LNCAP (cell line): ENCODE results near the gene ADD1.

Source experiments
- CTCF ChIP-seq: fragments of 450-650 bp; IDR thresholded peaks from 2 replicates; pipeline ENCODE4 v1.5.1; 2017; ENCODE audit warnings: mild to moderate bottlenecking

ADD1 gene

DNA sequence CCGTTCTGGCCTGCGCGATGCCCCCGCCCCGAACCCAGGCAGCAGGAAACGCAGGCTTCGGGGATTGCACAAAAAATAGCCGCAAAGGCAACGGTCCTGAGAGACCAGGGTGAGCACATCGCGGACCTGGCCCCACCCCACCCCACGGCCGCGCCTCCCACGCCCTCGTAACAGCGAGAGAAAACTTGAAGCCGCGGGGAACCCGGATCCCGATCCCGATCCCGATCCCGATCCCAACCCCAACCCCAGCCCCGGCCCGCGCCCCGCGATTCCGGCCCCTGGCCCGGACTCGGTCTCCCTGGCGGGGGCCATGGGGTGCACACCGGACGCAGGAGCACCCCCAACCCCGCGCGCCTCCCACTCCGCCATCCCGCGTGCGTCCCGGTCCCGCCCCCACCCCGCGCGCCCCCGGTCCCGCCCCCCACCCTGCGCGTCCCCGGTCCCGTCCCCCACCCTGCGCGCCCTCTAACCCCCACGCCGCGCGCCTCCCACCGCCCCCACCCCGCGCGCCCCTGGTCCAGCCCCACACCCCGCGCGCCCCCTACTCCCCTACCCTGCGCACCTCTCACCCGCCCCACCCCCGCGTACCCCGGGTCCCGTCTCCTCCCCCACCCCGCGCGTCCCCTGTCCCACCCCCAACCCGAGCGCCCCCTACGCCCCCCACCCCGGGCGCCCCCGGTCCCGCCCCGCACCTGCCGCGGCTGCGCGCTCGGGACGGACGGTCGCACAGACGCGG is 90.6 kb downstream of the ADD1 start:
- no peak for TF ChIP-seq CTCF

DNA sequence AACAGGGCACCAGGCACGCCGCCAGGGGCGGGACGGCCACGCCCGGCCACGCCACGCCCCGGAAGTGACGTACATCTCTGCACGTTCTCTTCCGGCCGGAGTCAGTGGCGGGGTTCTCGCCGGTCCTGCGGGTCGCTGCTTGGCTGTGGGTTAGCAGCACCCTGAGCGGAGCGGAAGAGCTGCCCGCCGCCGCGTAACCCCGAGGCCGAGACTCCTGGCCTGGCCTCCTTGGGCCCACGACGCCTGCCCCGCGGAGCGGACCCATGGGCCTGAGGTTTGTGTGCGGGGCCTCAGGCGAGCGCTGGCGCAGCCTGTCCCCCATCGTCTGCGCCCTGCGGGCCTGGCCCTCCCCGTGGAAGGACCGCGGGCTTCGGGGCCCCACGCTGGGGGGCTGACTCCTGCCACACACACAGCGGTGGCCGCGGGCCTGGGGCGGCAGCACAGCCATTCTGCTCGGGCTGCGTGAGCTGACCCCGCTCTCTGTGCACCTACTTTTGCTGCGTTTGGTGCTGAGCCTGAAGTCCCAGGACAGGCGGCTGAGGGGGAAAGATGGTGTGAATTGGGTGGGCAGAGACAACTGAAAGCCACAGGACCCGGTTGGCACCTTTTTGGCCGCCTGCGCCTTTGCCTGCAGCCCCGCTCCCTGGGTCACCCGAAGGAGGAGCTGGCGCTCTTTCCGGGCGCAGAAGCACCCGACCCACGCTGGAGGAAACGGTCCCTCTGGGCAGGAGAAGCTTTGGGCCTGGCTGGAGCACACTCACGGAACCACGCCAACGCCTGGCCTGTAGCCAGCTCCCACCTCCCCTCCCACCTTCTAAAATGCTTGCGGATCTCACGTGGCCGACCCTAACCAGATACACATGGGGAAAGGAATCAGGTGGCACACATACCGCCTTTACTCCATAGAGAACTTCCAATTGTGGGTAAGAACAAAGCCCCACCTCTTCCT is 91.4 kb downstream of the ADD1 start:
- TF ChIP-seq CTCF: no peak

DNA sequence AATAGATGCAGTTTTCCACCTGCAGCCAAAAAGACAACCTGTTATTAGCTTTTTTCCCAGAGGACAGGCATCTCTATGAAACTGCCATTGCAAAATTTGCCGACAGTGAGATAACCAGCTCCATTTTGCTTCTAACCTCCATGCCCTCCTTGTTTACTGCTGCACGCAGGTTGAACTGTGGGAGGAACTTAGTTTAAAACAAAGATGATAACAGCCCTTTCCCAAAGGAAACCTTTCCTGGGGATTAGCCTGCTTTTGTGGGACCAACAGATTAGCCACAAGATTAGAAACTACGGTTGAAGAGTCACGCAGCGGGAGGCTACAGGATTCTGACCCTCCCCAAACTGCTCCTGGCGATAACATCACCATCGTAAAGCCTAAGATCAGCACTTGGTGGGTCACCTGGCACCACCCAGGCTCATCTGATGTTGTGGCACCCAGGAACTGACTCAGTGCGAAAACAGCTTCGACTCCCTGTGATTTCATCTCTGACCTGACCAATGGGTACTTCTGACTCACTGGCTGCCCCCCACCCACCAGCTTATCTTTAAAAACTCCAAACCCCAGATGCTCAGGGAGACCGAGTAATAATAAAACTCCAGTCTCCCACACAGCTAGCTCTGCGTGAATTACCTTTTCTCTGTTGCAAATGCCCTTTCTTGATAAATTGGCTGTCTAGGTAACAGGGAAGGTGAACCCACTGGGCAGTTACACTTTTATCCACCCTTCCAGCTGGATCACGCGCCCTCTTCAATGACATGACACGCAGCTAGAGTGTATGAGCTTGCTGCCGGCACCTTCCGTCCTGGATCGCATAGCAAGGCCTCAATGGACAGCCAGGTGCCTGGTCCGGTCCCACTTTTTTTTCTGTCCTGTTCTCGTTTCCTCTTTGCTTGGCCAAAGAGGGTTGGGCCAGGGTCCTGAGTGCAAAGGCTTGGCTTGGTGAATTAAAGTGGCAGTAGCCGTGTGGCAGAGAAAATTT is 92.4 kb downstream of the ADD1 start:
- TF ChIP-seq CTCF: no peak

GRCh38 chr4:2936773-2937145 is 93.1 kb downstream of the ADD1 start:
- no peak for TF ChIP-seq CTCF

- TF ChIP-seq CTCF: no peak
Measured at GRCh38 chr4:2937146-2937857, 93.7 kb downstream of the ADD1 start.

DNA sequence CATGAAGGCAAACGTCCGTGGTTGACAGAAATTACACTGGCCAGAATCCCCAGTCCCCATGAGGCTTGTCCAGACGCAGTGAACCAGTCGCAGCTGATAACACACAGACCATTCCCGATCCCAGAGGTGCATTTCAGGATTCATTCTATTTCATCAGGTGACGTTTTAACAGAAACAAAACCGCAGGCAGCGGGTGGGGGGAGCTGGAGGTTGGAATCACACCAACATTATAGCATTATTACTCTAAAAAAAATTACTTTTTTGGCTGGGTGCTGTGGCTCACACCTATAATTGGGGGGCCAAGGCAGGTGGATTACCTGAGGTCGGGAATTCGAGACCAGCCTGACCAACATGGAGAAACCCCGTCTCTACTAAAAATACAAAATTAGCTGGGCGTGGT is 94.3 kb downstream of the ADD1 start:
- no peak for TF ChIP-seq CTCF

- TF ChIP-seq CTCF: no peak
Measured at GRCh38 chr4:2938906-2939305, 95.3 kb downstream of the ADD1 start.
